Measurements from ENCODE around the gene TRIM24. TPM values are rescaled to one million over a fixed set of nuclear protein-coding genes. Genes with fewer than 3 reads are reported as not detected.

The TRIM24 gene
- total RNA-seq, 1 donor from 2014 or later = 20.7 TPM

DNA sequence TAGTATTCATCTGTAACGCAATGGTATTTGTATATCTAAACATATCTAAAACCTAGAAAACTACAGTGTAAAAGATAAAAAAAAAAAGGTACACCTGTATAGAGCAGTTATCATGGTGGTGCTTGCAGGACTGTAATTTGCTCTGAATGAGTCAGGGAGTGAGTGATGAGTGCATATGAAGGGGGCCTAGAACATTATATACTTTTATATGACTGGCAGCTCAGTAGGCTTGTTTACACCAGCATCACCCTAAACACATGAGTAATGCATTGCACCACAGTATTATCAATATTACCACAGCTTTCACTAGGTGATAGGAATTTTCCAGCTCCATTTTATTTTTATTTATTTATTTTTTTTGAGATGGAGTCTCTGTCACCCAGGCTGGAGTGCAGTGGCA is 40.8 kb downstream of the TRIM24 start:
- no peak overlapping the region for H3K4me3 ChIP-seq (ENCODE audit: low read depth, low read length)
- TF ChIP-seq, protein P1, sequence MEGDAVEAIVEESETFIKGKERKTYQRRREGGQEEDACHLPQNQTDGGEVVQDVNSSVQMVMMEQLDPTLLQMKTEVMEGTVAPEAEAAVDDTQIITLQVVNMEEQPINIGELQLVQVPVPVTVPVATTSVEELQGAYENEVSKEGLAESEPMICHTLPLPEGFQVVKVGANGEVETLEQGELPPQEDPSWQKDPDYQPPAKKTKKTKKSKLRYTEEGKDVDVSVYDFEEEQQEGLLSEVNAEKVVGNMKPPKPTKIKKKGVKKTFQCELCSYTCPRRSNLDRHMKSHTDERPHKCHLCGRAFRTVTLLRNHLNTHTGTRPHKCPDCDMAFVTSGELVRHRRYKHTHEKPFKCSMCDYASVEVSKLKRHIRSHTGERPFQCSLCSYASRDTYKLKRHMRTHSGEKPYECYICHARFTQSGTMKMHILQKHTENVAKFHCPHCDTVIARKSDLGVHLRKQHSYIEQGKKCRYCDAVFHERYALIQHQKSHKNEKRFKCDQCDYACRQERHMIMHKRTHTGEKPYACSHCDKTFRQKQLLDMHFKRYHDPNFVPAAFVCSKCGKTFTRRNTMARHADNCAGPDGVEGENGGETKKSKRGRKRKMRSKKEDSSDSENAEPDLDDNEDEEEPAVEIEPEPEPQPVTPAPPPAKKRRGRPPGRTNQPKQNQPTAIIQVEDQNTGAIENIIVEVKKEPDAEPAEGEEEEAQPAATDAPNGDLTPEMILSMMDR (IDR thresholded peaks at IDR 0.05; ENCODE audit: insufficient read depth, low read length, poor library complexity, severe bottlenecking) = no peak
- DNase-seq (ENCODE audit: low read depth) = no peak
- H3K36me3 ChIP-seq (ENCODE audit: control insufficient read depth, insufficient read depth, low read length) = no peaks in the 10 kb centered on the region
- H3K27me3 ChIP-seq (ENCODE audit: control insufficient read depth, insufficient read depth, low read length) = no peaks in the 10 kb centered on the region

DNA sequence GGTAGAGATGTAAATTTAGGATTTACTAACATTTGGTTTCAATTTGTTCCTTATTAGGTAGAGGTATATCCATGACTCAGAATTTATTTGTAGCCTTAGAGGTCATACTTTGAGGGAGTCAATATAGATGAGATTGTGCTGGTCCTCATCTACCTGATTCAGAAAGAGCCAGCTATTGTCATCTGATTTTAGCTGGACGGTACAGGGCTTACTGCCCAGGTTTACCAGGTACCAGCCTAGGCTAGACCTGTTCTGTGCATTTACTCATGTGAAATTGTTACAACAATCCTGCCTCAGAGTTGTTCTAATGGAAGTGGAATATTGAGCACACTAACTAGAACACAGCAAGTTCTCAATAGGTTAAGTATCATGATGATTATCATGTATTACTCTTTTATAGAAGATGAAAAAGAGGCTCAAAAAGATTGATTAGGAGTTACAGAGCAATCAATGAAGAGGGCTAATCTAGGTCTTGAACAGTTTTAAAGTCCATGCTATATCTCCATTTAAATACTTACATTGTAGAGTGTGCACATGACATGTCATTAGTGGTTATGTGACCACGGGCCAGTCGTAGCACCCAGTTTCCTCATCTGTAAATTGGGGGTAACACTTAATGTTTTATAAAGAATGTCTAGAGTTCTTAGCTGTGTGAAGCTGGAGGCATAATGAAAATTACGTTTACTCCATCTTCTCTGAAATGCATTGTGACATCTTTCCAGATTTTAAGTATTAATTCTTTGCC is 42.1 kb downstream of the TRIM24 start:
- TF ChIP-seq, protein P1 (IDR thresholded peaks at IDR 0.05; ENCODE audit: insufficient read depth, low read length, poor library complexity, severe bottlenecking) = no peak
- DNase-seq (ENCODE audit: low read depth) = no peak
- Histone ChIP-seq H3K36me3 (ENCODE audit: control insufficient read depth, insufficient read depth, low read length) (no peaks in the 10 kb centered on the region), H3K27me3 (ENCODE audit: control insufficient read depth, insufficient read depth, low read length) (no peaks in the 10 kb centered on the region), H3K4me3 (ENCODE audit: low read depth, low read length) (no peak overlapping the region)

DNA sequence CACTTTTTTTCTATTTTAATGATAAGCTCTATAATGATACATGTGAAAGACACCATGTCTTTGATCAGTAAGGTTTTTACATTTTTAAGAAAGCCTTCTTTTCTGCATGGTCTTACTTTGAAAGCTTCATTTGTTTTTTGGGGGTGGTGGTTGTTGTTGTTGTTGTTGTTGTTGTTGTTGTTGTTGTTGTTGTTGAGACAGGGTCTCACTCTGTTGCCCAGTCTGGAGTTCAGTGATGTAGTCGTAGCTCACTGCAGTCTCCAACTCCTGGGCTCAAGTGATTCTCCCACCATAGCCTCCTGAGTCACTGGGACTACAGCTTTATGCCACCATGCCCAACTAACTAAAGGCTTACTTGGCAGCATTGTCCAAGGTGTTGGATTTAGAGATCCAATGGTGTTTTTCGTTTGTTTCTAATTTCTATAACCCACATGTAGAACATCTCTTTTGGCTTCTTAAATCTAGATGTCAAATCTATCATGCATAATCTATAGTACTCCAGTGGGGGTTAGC is 45.4 kb downstream of the TRIM24 start:
- DNase-seq (ENCODE audit: low read depth) = no peak
- TF ChIP-seq, protein P1 (IDR thresholded peaks at IDR 0.05; ENCODE audit: insufficient read depth, low read length, poor library complexity, severe bottlenecking) = no peak
- Histone ChIP-seq H3K27me3 (ENCODE audit: control insufficient read depth, insufficient read depth, low read length) (no peaks in the 10 kb centered on the region), H3K36me3 (ENCODE audit: control insufficient read depth, insufficient read depth, low read length) (no peaks in the 10 kb centered on the region), H3K4me3 (ENCODE audit: low read depth, low read length) (no peak overlapping the region)

DNA sequence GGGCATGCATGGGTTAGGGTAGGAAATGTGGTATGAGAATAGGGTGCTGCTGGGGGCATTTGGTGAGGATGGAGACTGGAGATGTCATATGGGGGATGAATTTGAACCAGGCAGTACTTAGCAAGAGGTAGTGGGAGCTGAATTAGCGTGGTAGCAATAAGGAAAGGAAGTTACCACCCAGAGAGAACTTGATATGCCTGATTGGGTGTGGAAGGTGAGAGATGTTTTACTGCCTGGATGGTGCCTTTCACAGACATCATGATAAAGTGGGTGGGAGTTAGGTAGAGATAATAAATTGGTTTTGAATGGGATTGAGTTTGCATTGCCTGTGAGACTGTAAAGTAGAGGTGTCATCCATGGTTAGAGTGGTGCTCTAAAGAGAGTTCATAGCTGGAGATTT is 46.7 kb downstream of the TRIM24 start:
- Histone ChIP-seq H3K36me3 (ENCODE audit: control insufficient read depth, insufficient read depth, low read length) (no peaks in the 10 kb centered on the region), H3K4me3 (ENCODE audit: low read depth, low read length) (no peak overlapping the region), H3K27me3 (ENCODE audit: control insufficient read depth, insufficient read depth, low read length) (no peaks in the 10 kb centered on the region)
- TF ChIP-seq, protein P1 (IDR thresholded peaks at IDR 0.05; ENCODE audit: insufficient read depth, low read length, poor library complexity, severe bottlenecking) = no peak
- DNase-seq (ENCODE audit: low read depth) = no peak

DNA sequence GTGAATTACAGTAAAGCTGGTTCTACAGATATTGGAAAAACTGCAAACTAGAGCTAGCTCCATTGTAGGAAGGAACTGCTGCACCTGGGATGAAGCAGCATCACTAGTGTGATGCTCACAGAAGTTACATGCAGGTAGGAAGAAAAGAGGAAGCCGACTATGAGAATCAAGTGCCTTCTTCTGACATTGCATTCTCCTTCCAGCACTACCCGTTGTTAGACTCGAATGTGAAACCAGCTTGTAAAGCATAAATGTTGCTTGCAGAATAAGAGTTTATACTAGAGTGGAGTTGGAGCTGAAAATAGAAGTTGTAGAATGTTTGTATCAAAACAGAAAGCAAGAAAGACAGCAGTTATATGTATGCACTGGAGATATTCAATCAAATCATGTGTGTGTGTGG is 49.9 kb downstream of the TRIM24 start:
- Histone ChIP-seq H3K4me3 (ENCODE audit: low read depth, low read length) (no peak overlapping the region), H3K36me3 (ENCODE audit: control insufficient read depth, insufficient read depth, low read length) (peaks cover 1% of the 10 kb centered on the region)
- TF ChIP-seq, protein P1 (IDR thresholded peaks at IDR 0.05; ENCODE audit: insufficient read depth, low read length, poor library complexity, severe bottlenecking) = no peak

More for the DNA sequence above, 49.9 kb downstream of the TRIM24 start:
- DNase-seq (ENCODE audit: low read depth) = no peak
- no peaks in the 10 kb centered on the region for H3K27me3 ChIP-seq (ENCODE audit: control insufficient read depth, insufficient read depth, low read length)
